Measurements from ENCODE around the gene GYPB. TPM values are rescaled to one million over a fixed set of nuclear protein-coding genes. Genes with fewer than 3 reads are reported as not detected.

Gene GYPB
- total RNA-seq, 1 experiment from 2014 or later = not detected

Other genes starting within 250 kb of the GYPB start
- not detected in 2 replicates for gene GYPE, start 113.8 kb downstream of the GYPB start, total RNA-seq (2014; rRNA removed; shearing (Covaris generic))
- not detected in 2 replicates for gene GYPA, start 121.3 kb upstream of the GYPB start, total RNA-seq (2014; rRNA removed; shearing (Covaris generic))